Smooth muscle cell (in vitro differentiated cells): ENCODE measurements around the gene GABRB1. TPM values are rescaled to one million over a fixed set of nuclear protein-coding genes. Genes with fewer than 3 reads are reported as not detected.

Experiments used
- DNase-seq: peaks from one replicate; lab custom pipeline; 2025; ENCODE audit not compliant: unreplicated experiment; lab: John Stamatoyannopoulos, UW
- H2AFZ ChIP-seq: fragments of 200-600 bp; sonication (generic); 2 replicates; pipeline ENCODE4 v1.6.0; 2016; ENCODE audit warnings: antibody characterized with exemption, low read depth, mild to moderate bottlenecking
- H3F3A ChIP-seq: fragments of 200-600 bp; sonication (generic); 2 replicates; pipeline ENCODE4 v1.6.0; 2017; ENCODE audit warnings: antibody characterized with exemption, low read depth
- H3K27ac ChIP-seq: fragments of 200-600 bp; sonication (generic); 2 replicates; pipeline ENCODE4 v1.5.1; 2016; ENCODE audit warnings: low read depth, mild to moderate bottlenecking
- H3K27me3 ChIP-seq: fragments of 200-600 bp; sonication (generic); 2 replicates; pipeline ENCODE4 v1.6.1; 2016; ENCODE audit warnings: low read depth, mild to moderate bottlenecking
- H3K36me3 ChIP-seq: fragments of 200-600 bp; sonication (generic); 2 replicates; pipeline ENCODE4 v1.5.1; 2016; ENCODE audit warnings: low read depth
- H3K4me1 ChIP-seq: fragments of 200-600 bp; sonication (generic); 2 replicates; pipeline ENCODE4 v1.5.1; 2016; ENCODE audit warnings: low read depth
- H3K4me2 ChIP-seq: fragments of 200-600 bp; sonication (generic); 2 replicates; pipeline ENCODE4 v1.6.0; 2016; ENCODE audit warnings: mild to moderate bottlenecking
- H3K4me3 ChIP-seq: fragments of 200-600 bp; sonication (generic); 2 replicates; pipeline ENCODE4 v1.5.1; 2016; ENCODE audit warnings: mild to moderate bottlenecking
- H3K79me2 ChIP-seq: fragments of 200-600 bp; sonication (generic); 2 replicates; pipeline ENCODE4 v1.6.0; 2016; ENCODE audit warnings: low read depth, mild to moderate bottlenecking
- H3K9ac ChIP-seq: fragments of 200-600 bp; sonication (generic); 2 replicates; pipeline ENCODE4 v1.6.0; 2016; ENCODE audit warnings: low read depth
- H3K9me3 ChIP-seq: fragments of 200-600 bp; sonication (generic); replicated peaks from 2 replicates; pipeline ENCODE4 v1.5.1; 2016; ENCODE audit warnings: low read depth
- H4K20me1 ChIP-seq: fragments of 200-600 bp; sonication (generic); 2 replicates; pipeline ENCODE4 v1.6.0; 2016; ENCODE audit warnings: low read depth
- CTCF ChIP-seq: fragments of 200-600 bp; sonication (generic); IDR thresholded peaks from 2 replicates; pipeline ENCODE4 v1.5.1; 2017; ENCODE audit warnings: borderline replicate concordance, mild to moderate bottlenecking, antibody characterized with exemption; ENCODE audit not compliant: insufficient read depth, poor library complexity, severe bottlenecking
- WGBS: methylation state at CpG from one replicate; pipeline ENCODE4 v1.1.7; 2016; ENCODE audit warnings: low lambda C conversion rate; 5-methylcytosine and 5-hydroxymethylcytosine counted together
- polyA plus RNA-seq: library from polyadenylated mRNA; unstranded; fragments of >200 nt; fragmentation: Nextera tagmentation; extraction: Ambion mirVana; gene quantifications from 2 replicates; pipeline ENCODE4 v1.2.1, GENCODE V29; 2016
- total RNA-seq: library from RNA; depleted of rRNA; stranded (reverse); fragments of >200 nt; gene quantifications from 2 replicates; pipeline ENCODE4 v1.2.3, GENCODE V29; 2014

Gene GABRB1
- total and polyA plus RNA-seq, 2 experiments from 2014 or later: 0.22 TPM; not detected in 1

- Histone ChIP-seq H3K79me2 (no peaks in the 10 kb centered on the region), H2AFZ (no peak overlapping the region), H4K20me1 (no peaks in the 10 kb centered on the region), H3K9me3 (no peaks in the 10 kb centered on the region), H3F3A (peaks cover 4% of the 10 kb centered on the region), H3K36me3 (no peaks in the 10 kb centered on the region), H3K27me3 (no peaks in the 10 kb centered on the region), H3K4me3 (no peak overlapping the region), H3K4me1 (peaks cover 5% of the 10 kb centered on the region), H3K4me2 (no peak overlapping the region), H3K27ac (peak overlapping the region; percentile 95), H3K9ac (no peak overlapping the region)
- 47% methylated on average over 1 of the region's 1 CpG for WGBS
- TF ChIP-seq CTCF: no peak
- DNase-seq: no peak
Observed at GRCh38 chr4:47215759-47216158, 184.4 kb downstream of the GABRB1 start.

- WGBS: 64% methylated on average over 1 of the region's 1 CpG
- no peak for DNase-seq
- H3K4me1 ChIP-seq: peaks cover 10% of the 10 kb centered on the region
- H3K79me2 ChIP-seq: no peaks in the 10 kb centered on the region
- H3K27ac ChIP-seq: peak overlapping the region; percentile 40
- no peaks in the 10 kb centered on the region for H4K20me1 ChIP-seq
- peaks cover 14% of the 10 kb centered on the region for H3F3A ChIP-seq
- no peaks in the 10 kb centered on the region for H3K36me3 ChIP-seq
- no peaks in the 10 kb centered on the region for H3K27me3 ChIP-seq
- no peak overlapping the region for H3K4me2 ChIP-seq
- no peak overlapping the region for H3K4me3 ChIP-seq
- no peaks in the 10 kb centered on the region for H3K9me3 ChIP-seq
- no peak for TF ChIP-seq CTCF
- no peak overlapping the region for H3K9ac ChIP-seq
- no peak overlapping the region for H2AFZ ChIP-seq
Observed at GRCh38 chr4:47217291-47217690, 185.9 kb downstream of the GABRB1 start.

DNA sequence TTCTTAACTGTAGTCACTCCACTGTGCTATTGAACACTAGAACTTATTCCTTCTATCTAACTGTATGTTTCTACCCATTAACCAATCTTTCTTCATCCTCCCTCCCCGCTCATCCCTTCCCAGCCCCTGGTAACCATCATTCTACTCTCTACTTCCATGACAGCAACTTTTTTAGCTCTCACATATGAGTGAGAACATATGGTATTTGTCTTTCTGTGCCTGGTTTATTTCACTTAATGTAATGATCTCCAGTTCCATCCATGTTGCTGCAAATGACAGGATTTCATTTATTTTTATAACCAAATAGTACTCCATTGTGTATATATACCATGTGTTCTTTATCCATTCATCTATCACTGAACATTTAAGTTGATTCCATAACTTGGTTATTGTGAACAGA is 186.5 kb downstream of the GABRB1 start:
- H4K20me1 ChIP-seq: no peaks in the 10 kb centered on the region
- H3K79me2 ChIP-seq: no peaks in the 10 kb centered on the region
- no peak overlapping the region for H3K4me2 ChIP-seq
- H3K36me3 ChIP-seq: no peaks in the 10 kb centered on the region
- H3F3A ChIP-seq: peaks cover 12% of the 10 kb centered on the region
- TF ChIP-seq CTCF: no peak
- H3K27ac ChIP-seq: peak overlapping the region; percentile 40
- H3K9me3 ChIP-seq: no peaks in the 10 kb centered on the region
- no peak overlapping the region for H2AFZ ChIP-seq
- no peak overlapping the region for H3K4me3 ChIP-seq
- peaks cover 13% of the 10 kb centered on the region for H3K4me1 ChIP-seq
- WGBS: 43% methylated on average over 1 of the region's 1 CpG
- H3K9ac ChIP-seq: no peak overlapping the region
- no peak for DNase-seq
- no peaks in the 10 kb centered on the region for H3K27me3 ChIP-seq

- peaks cover 11% of the 10 kb centered on the region for H3F3A ChIP-seq
- H3K4me3 ChIP-seq: no peak overlapping the region
- H3K27ac ChIP-seq: no peak overlapping the region
- H3K36me3 ChIP-seq: no peaks in the 10 kb centered on the region
- H3K79me2 ChIP-seq: no peaks in the 10 kb centered on the region
- WGBS: 86% methylated on average over 1 of the region's 1 CpG
- DNase-seq: no peak
- no peak for TF ChIP-seq CTCF
- no peaks in the 10 kb centered on the region for H3K27me3 ChIP-seq
- H3K9me3 ChIP-seq: no peaks in the 10 kb centered on the region
- no peak overlapping the region for H2AFZ ChIP-seq
- H3K4me1 ChIP-seq: peaks cover 9% of the 10 kb centered on the region
- H3K9ac ChIP-seq: no peak overlapping the region
- H4K20me1 ChIP-seq: no peaks in the 10 kb centered on the region
- H3K4me2 ChIP-seq: no peak overlapping the region
Observed at GRCh38 chr4:47218631-47219030, 187.3 kb downstream of the GABRB1 start.
